ENCODE results near the gene CCDC110.

The CCDC110 gene

GRCh38 chr4:185421366-185422124 is 50.0 kb downstream of the CCDC110 start:
- no peak for DNase-seq (ENCODE audit: low read depth in 2 of 2)

GRCh38 chr4:185416955-185417354 is 54.6 kb downstream of the CCDC110 start:
- no peak for DNase-seq (ENCODE audit: low read depth in 2 of 2)

- DNase-seq (ENCODE audit: low read depth in 2 of 2): no peak
These were observed 59.1 kb downstream of the CCDC110 start for GRCh38 chr4:185412412-185412811.

- no peak for DNase-seq (ENCODE audit: low read depth in 2 of 2)
These were observed 59.7 kb downstream of the CCDC110 start for GRCh38 chr4:185411849-185412248.

- DNase-seq (ENCODE audit: low read depth in 2 of 2): no peak
These were observed 63.1 kb downstream of the CCDC110 start for GRCh38 chr4:185408432-185408831.

GRCh38 chr4:185405296-185405999 is 66.1 kb downstream of the CCDC110 start:
- no peak for DNase-seq (ENCODE audit: low read depth in 2 of 2)

- DNase-seq (ENCODE audit: low read depth in 2 of 2): no peak
These were observed 67.5 kb downstream of the CCDC110 start for GRCh38 chr4:185404031-185404430.

GRCh38 chr4:185399466-185399865 is 72.1 kb downstream of the CCDC110 start:
- no peak for DNase-seq (ENCODE audit: low read depth in 2 of 2)

GRCh38 chr4:185398618-185399017 is 72.9 kb downstream of the CCDC110 start:
- DNase-seq (ENCODE audit: low read depth in 2 of 2): no peak

GRCh38 chr4:185396724-185397385 is 74.7 kb downstream of the CCDC110 start, which contains the start of gene ANKRD37:
Gene ANKRD37 (plus strand): TSS chr4:185396841. CDS start chr4:185396924, 83 bp downstream.
- DNase-seq (ENCODE audit: low read depth in 2 of 2): no peak

- DNase-seq (ENCODE audit: low read depth in 2 of 2): peak; percentile 92 to 95
These were observed 75.4 kb downstream of the CCDC110 start for GRCh38 chr4:185395956-185396723.

GRCh38 chr4:185395238-185395955 is 76.1 kb downstream of the CCDC110 start, which contains the start of gene LRP2BP:
Gene LRP2BP (minus strand): TSS chr4:185395924. CDS start chr4:185378186, 17,738 bp downstream.
- DNase-seq (ENCODE audit: low read depth in 2 of 2): no peak
